ENCODE results near the gene MYH15. TPM values are rescaled to one million over a fixed set of nuclear protein-coding genes. Genes with fewer than 3 reads are reported as not detected.
A peak's percentile ranks its signal among the peaks of the same experiment; 100 is the strongest.
"Not testable (repeated sequence)": the region's sequence is repeated elsewhere in the genome, so short reads cannot be mapped to it uniquely, and the experiment has no call there.

The MYH15 gene
- total and polyA plus RNA-seq, 10 of the 15 experiments (the other 5 are each of a cell fraction or from before 2014, with no cell fraction given): 0.05 to 0.27 (median 0.09) TPM; not detected in 1

DNA sequence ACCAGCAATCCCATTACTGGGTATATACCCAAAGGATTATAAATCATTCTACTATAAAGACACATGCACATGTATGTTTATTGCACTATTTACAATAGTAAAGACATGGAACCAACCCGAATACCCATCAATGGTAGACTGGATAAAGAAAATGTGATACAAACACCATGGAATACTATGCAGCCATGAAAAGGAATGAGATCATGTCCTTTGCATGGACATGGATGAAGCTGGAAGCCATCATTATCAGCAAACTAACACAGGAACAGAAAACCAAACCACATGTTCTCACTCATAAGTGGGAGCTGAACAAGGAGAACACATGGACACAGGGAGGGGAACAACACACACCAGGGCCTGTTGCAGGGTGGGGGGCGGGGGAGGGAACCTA, 131.4 kb downstream of the MYH15 start:
- ChIA-PET RAD21 (ENCODE audit: unreplicated experiment) (interaction anchor here (0.7 kb wide), 1 partner anchor 26 kb away, joined by 3 read pairs; no protein-coding TSS in a partner anchor), SMC1A (ENCODE audit: uncharacterized antibody, unreplicated experiment) (interaction anchor here (0.6 kb wide), 1 partner anchor 334 kb away, joined by 3 read pairs; no protein-coding TSS in a partner anchor)
- H3K4me1 ChIP-seq (ENCODE audit: control insufficient read depth, insufficient read depth, low read length); intact Hi-C loops (cut with micrococcal nuclease; ENCODE audit: unreplicated experiment); H3K9ac ChIP-seq (ENCODE audit: control insufficient read depth, insufficient read depth, low read length); DNase-seq (ENCODE audit: low read depth, low spot score); CTCF ChIA-PET; H4K20me1 ChIP-seq (ENCODE audit: control insufficient read depth, insufficient read depth); H3K4me2 ChIP-seq (ENCODE audit: control insufficient read depth, insufficient read depth); H3K36me3 ChIP-seq (ENCODE audit: control insufficient read depth in 2 of 2, insufficient read depth in 2 of 2, low read length in 1 of 2); BruUV-seq (replicated peaks); in situ Hi-C loops (cut with MboI); H3K27ac ChIP-seq (ENCODE audit: control insufficient read depth, insufficient read depth); H3K79me2 ChIP-seq (ENCODE audit: control insufficient read depth, insufficient read depth, low read length); H3K9me3 ChIP-seq (replicated peaks; ENCODE audit: control insufficient read depth, insufficient read depth, low read length); H2AFZ ChIP-seq (ENCODE audit: control insufficient read depth, low read depth, low read length); POLR2A ChIA-PET; ATAC-seq; H3K4me3 ChIP-seq; H3K27me3 ChIP-seq (replicated peaks in 1 of 2; ENCODE audit: control insufficient read depth in 2 of 2, insufficient read depth in 2 of 2, low read length in 1 of 2); FAIRE-seq: not testable (repeated sequence)
- 33% methylated on average over 2 of the region's 2 CpGs for WGBS (ENCODE audit: insufficient coverage, insufficient replicate concordance, low lambda C conversion rate, missing lambda C conversion rate)

DNA sequence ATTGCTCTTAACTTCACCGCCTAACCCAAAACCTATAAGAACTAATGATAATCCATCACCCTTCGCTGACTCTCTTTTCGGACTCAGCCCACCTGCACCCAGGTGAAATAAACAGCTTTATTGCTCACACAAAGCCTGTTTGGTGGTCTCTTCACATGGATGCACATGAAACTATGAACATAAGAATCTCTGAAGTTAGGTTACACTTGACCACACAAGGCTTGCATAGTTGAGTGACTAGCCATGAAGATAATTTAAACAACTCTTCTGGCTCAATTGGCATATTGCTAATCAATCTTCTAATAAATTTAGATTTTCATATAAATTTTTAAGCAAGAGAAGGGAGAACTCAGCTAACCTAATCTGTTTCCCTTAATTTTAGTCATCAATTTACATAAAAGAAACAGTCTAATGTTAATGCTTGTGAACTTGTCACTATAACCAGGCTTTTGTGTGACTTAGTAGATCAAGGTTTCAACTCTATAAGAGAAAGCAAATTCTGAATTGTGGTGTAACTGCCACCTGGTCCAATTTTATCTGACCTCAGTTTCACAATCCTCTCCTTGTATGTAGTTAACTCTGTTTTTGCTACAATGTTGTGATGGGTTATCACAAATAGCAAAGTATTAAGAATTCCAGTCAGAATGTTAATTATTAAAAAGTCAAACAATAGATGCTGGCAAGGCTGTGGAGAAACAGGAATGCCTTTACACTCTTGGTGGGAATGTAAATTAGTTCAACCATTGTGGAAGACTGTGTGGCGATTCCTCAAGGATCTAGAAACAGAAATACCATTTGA, 132.0 kb downstream of the MYH15 start:
- H3K27ac ChIP-seq (ENCODE audit: control insufficient read depth, insufficient read depth): no peak overlapping the region
- DNase-seq (ENCODE audit: low read depth, low spot score) (no peak), FAIRE-seq (peak; percentile 38), ATAC-seq (peak; percentile 34; the same call in 1 of the 3 replicates)
- intact Hi-C loops (cut with micrococcal nuclease; ENCODE audit: unreplicated experiment): no loop called here
- H3K4me2 ChIP-seq (ENCODE audit: control insufficient read depth, insufficient read depth): no peak overlapping the region
- SMC1A ChIA-PET (ENCODE audit: uncharacterized antibody, unreplicated experiment): no interaction called here
- no peak overlapping the region for H2AFZ ChIP-seq (ENCODE audit: control insufficient read depth, low read depth, low read length)
- no peak overlapping the region for H3K4me3 ChIP-seq
- POLR2A ChIA-PET: no interaction called here
- WGBS (ENCODE audit: insufficient coverage, insufficient replicate concordance, low lambda C conversion rate, missing lambda C conversion rate): 87% methylated on average over 4 of the region's 4 CpGs
- no peaks in the 10 kb centered on the region for H3K27me3 ChIP-seq (replicated peaks in 1 of 2; ENCODE audit: control insufficient read depth in 2 of 2, insufficient read depth in 2 of 2, low read length in 1 of 2)
- H4K20me1 ChIP-seq (ENCODE audit: control insufficient read depth, insufficient read depth): no peaks in the 10 kb centered on the region
- H3K36me3 ChIP-seq (ENCODE audit: control insufficient read depth in 2 of 2, insufficient read depth in 2 of 2, low read length in 1 of 2): no peaks in the 10 kb centered on the region
- RAD21 ChIA-PET (ENCODE audit: unreplicated experiment): no interaction called here
- no TSS peak for BruUV-seq (replicated peaks)
- TF ChIP-seq NR2F1 (conservative IDR thresholded peaks at IDR 0.05) (no peak), GABPA (IDR thresholded peaks at IDR 0.05; ENCODE audit: low read depth) (no peak), CBX5 (IDR thresholded peaks at IDR 0.05; ENCODE audit: low read depth) (no peak)
- TF ChIP-seq, protein P1, sequence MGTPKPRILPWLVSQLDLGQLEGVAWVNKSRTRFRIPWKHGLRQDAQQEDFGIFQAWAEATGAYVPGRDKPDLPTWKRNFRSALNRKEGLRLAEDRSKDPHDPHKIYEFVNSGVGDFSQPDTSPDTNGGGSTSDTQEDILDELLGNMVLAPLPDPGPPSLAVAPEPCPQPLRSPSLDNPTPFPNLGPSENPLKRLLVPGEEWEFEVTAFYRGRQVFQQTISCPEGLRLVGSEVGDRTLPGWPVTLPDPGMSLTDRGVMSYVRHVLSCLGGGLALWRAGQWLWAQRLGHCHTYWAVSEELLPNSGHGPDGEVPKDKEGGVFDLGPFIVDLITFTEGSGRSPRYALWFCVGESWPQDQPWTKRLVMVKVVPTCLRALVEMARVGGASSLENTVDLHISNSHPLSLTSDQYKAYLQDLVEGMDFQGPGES (IDR thresholded peaks at IDR 0.05): no peak
- CTCF ChIA-PET: no interaction called here
- no peak overlapping the region for H3K9ac ChIP-seq (ENCODE audit: control insufficient read depth, insufficient read depth, low read length)
- no peaks in the 10 kb centered on the region for H3K9me3 ChIP-seq (replicated peaks; ENCODE audit: control insufficient read depth, insufficient read depth, low read length)
- in situ Hi-C loops (cut with MboI): no loop called here
- no peaks in the 10 kb centered on the region for H3K79me2 ChIP-seq (ENCODE audit: control insufficient read depth, insufficient read depth, low read length)
- H3K4me1 ChIP-seq (ENCODE audit: control insufficient read depth, insufficient read depth, low read length): no peaks in the 10 kb centered on the region

All from GM12878 (cell line).